Spleen (tissue), 11 donors: Measurements from ENCODE around the gene LY6G6F. TPM values are rescaled to one million over a fixed set of nuclear protein-coding genes. Genes with fewer than 3 reads are reported as not detected.
A peak's percentile ranks its signal among the peaks of the same experiment; 100 is the strongest.

ENCODE experiments used
- DNase-seq: peaks from one replicate; pipeline ENCODE4 v3.0.0-alpha.2; 2020
- H3K27ac ChIP-seq, 8 donors: fragments of 200-600 bp; sonication (generic) in 7 of 8; 1 replicate in 4 of 8; 2 replicates in 4 of 8; pipeline versions ENCODE4 v1.5.0 to v1.8.0; 2016 to 2021; ENCODE audit warnings: inconsistent platforms in 4 of 8, mild to moderate bottlenecking in 4 of 8, moderate library complexity in 1 of 8
- H3K27me3 ChIP-seq, 7 donors: fragments of 200-600 bp; sonication (generic) in 6 of 7; replicated peaks in 1 of 7; 1 replicate in 4 of 7; 2 replicates in 3 of 7; pipeline versions ENCODE4 v1.5.0 to v1.8.0; 2016 to 2021; ENCODE audit warnings: inconsistent platforms in 3 of 7, mild to moderate bottlenecking in 1 of 7
- H3K36me3 ChIP-seq, 6 donors: fragments of 200-600 bp; sonication (generic) in 5 of 6; 1 replicate in 4 of 6; 2 replicates in 2 of 6; pipeline versions ENCODE4 v1.5.0 to v1.8.0; 2016 to 2021; ENCODE audit warnings: inconsistent platforms in 2 of 6
- H3K4me1 ChIP-seq, 6 donors: fragments of 200-600 bp; sonication (generic) in 5 of 6; 1 replicate in 3 of 6; 2 replicates in 3 of 6; pipeline versions ENCODE4 v1.5.0 to v1.8.0; 2016 to 2021; ENCODE audit warnings: inconsistent platforms in 3 of 6
- H3K4me3 ChIP-seq, 8 donors: fragments of 200-600 bp; sonication (generic) in 7 of 8; 1 replicate in 4 of 8; 2 replicates in 4 of 8; pipeline versions ENCODE4 v1.5.0 to v1.8.0; 2016 to 2021; ENCODE audit warnings: inconsistent platforms in 4 of 8, mild to moderate bottlenecking in 4 of 8, moderate library complexity in 2 of 8
- H3K9me3 ChIP-seq, 8 donors: fragments of 200-600 bp; sonication (generic) in 7 of 8; 1 replicate in 4 of 8; 2 replicates in 4 of 8; pipeline versions ENCODE4 v1.5.0 to v1.8.0; 2016 to 2021; ENCODE audit warnings: inconsistent platforms in 4 of 8
- POLR2A ChIP-seq, 3 donors: fragments of 450-650 bp; IDR thresholded peaks; one replicate each; pipeline ENCODE4 v1.5.1; 2017; ENCODE audit warnings: antibody characterized with exemption in 3 of 3, mild to moderate bottlenecking in 1 of 3
- POLR2AphosphoS5 ChIP-seq, 3 donors: sonication (generic); formaldehyde crosslinking; IDR thresholded peaks; one replicate each; pipeline ENCODE4 v1.5.1; 2017; ENCODE audit warnings: antibody characterized with exemption in 3 of 3
- WGBS, 5 donors: extraction: QIAGEN DNeasy Blood & Tissue Kit in 3 of 5; methylation state at CpG; one replicate each; pipeline versions ENCODE4 v1.1.5 to v1.1.7; 2013 to 2018; 5-methylcytosine and 5-hydroxymethylcytosine counted together
- intact Hi-C: fragments of 100-400 bp; cut with DNase I; formaldehyde crosslinking; loops from one replicate; pipeline ENCODE4 v1.15.0; 2023; ENCODE audit warnings: low total_unique reads
- polyA plus RNA-seq, 3 donors: library from polyadenylated mRNA; stranded (reverse); fragments of 200-250 nt; gene quantifications; one replicate each; pipeline ENCODE4 v1.2.1, GENCODE V29; 2013
- total RNA-seq, 7 donors: library from RNA; depleted of rRNA in 3 of 7; stranded (reverse); fragments of >200 nt in 3 of 7; fragmentation: NEBNext Ultra II Directional in 4 of 7; extraction: Animal tissue kit (Norgen Biotek cat#: 25700) in 4 of 7; gene quantifications; one replicate each; pipeline versions ENCODE4 v1.1.0 to v1.2.1, GENCODE V29; 2016 to 2021
- TF ChIP-seq, protein P1 (sequence below), 11 experiments: fragments of 200-600 bp in 7 of 11; fragments of 450-650 bp in 4 of 11; sonication (generic) in 4 of 11; IDR thresholded peaks in 8 of 11; conservative IDR thresholded peaks in 3 of 11; 1 replicate in 7 of 11; 2 replicates in 4 of 11; pipeline versions ENCODE4 v1.4.0 to v1.8.0; 2016 to 2021; ENCODE audit warnings: antibody characterized with exemption in 11 of 11, inconsistent platforms in 4 of 11, mild to moderate bottlenecking in 1 of 11
- donor health status: healthy with polysubstance abuse.
- donor health status: DM: no; HTN: no; CAD: no; lungs with moderate emphysema.
- donor health status: DM: no; HTN: no; CAD: no.
- donor health status: Bipolar disorder and iron deficiency.
- donor health status: healthy.
- donor health status: DM: no; HTN: no; CAD: no.
- donor health status: DM: yes; HTN: yes; CAD: no.

Gene LY6G6F
- total and polyA plus RNA-seq, 10 donors, result 0.11 to 4.9 (median 1.7) TPM

GRCh38 chr6:31662124-31662723 is 44.4 kb upstream of the LY6G6F start:
- WGBS, 5 donors, result 83 to 93% (median 89%) methylated on average over 10 to 12 of the region's 12 CpGs
- Histone ChIP-seq H3K4me1 (peaks cover 54 to 85% (median 76%) of the 10 kb centered on the region in 6 donors), H3K9me3 (no peaks in the 10 kb centered on the region), H3K4me3 (no peak overlapping the region), H3K27me3 (no peaks in the 10 kb centered on the region), H3K27ac (peak overlapping the region in 4 of 8 donors; percentile 95 to 98 (median 96)), H3K36me3 (peaks cover 0 to 53% (median 23%) of the 10 kb centered on the region in 6 donors)
- no peak for DNase-seq
- intact Hi-C loops, result no loop called here
- no peak for TF ChIP-seq POLR2A (IDR thresholded peaks at IDR 0.05)
- TF ChIP-seq POLR2AphosphoS5 (IDR thresholded peaks at IDR 0.05), result peak in 1 of 3 donors; percentile 23

GRCh38 chr6:31663126-31663960 is 43.3 kb upstream of the LY6G6F start:
- Histone ChIP-seq H3K9me3 (no peaks in the 10 kb centered on the region), H3K4me3 (peak overlapping the region; percentile 75 to 85 (median 78)), H3K27ac (peak overlapping the region in 7 of 8 donors; percentile 96 to 99 (median 98)), H3K27me3 (no peaks in the 10 kb centered on the region), H3K36me3 (peaks cover 0 to 53% (median 30%) of the 10 kb centered on the region in 6 donors), H3K4me1 (peaks cover 46 to 85% (median 76%) of the 10 kb centered on the region in 6 donors)
- TF ChIP-seq, protein P1, sequence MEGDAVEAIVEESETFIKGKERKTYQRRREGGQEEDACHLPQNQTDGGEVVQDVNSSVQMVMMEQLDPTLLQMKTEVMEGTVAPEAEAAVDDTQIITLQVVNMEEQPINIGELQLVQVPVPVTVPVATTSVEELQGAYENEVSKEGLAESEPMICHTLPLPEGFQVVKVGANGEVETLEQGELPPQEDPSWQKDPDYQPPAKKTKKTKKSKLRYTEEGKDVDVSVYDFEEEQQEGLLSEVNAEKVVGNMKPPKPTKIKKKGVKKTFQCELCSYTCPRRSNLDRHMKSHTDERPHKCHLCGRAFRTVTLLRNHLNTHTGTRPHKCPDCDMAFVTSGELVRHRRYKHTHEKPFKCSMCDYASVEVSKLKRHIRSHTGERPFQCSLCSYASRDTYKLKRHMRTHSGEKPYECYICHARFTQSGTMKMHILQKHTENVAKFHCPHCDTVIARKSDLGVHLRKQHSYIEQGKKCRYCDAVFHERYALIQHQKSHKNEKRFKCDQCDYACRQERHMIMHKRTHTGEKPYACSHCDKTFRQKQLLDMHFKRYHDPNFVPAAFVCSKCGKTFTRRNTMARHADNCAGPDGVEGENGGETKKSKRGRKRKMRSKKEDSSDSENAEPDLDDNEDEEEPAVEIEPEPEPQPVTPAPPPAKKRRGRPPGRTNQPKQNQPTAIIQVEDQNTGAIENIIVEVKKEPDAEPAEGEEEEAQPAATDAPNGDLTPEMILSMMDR (IDR thresholded peaks at IDR 0.05 in 8 of 11, conservative IDR thresholded peaks at IDR 0.05 in 3 of 11), result no peak
- TF ChIP-seq POLR2A (IDR thresholded peaks at IDR 0.05) (no peak), POLR2AphosphoS5 (IDR thresholded peaks at IDR 0.05) (no peak)
- 64 to 78% (median 74%) methylated on average over 9 of the region's 9 CpGs for WGBS, 5 donors
- no peak for DNase-seq
- intact Hi-C loops, result no loop called here

- peaks cover 37 to 85% (median 71%) of the 10 kb centered on the region in 6 donors for H3K4me1 ChIP-seq
- intact Hi-C loops, result no loop called here
- TF ChIP-seq POLR2A (IDR thresholded peaks at IDR 0.05) (no peak), POLR2AphosphoS5 (IDR thresholded peaks at IDR 0.05) (peak in 2 of 3 donors; percentile 22 to 30)
- peaks cover 0 to 55% (median 38%) of the 10 kb centered on the region in 6 donors for H3K36me3 ChIP-seq
- H3K27me3 ChIP-seq, result no peaks in the 10 kb centered on the region
- peak overlapping the region; percentile 75 to 85 (median 78) for H3K4me3 ChIP-seq
- H3K9me3 ChIP-seq, result no peaks in the 10 kb centered on the region
- WGBS, 5 donors, result 28 to 36% (median 31%) methylated on average over 16 to 17 of the region's 17 CpGs
- H3K27ac ChIP-seq, result peak overlapping the region; percentile 96 to 99 (median 98)
- peak; percentile 82 for DNase-seq
Measured at GRCh38 chr6:31663961-31664789, 42.5 kb upstream of the LY6G6F start.

- H3K27me3 ChIP-seq, result no peaks in the 10 kb centered on the region
- peak; percentile 94 for DNase-seq
- intact Hi-C loops, result no loop called here
- H3K9me3 ChIP-seq, result no peaks in the 10 kb centered on the region
- peak within 1 kb of the TSS; percentile 75 to 85 (median 78) for H3K4me3 ChIP-seq
- H3K36me3 ChIP-seq, result peaks cover 0 to 61% (median 46%) of the 10 kb centered on the region in 6 donors
- TF ChIP-seq POLR2AphosphoS5 (IDR thresholded peaks at IDR 0.05), result peak in 2 of 3 donors; percentile 77 to 86
- peak in 1 of 3 donors; percentile 62 for TF ChIP-seq POLR2A (IDR thresholded peaks at IDR 0.05)
- TF ChIP-seq, protein P1 (IDR thresholded peaks at IDR 0.05 in 8 of 11, conservative IDR thresholded peaks at IDR 0.05 in 3 of 11), result no peak
- peak within 1 kb of the TSS; percentile 96 to 99 (median 98) for H3K27ac ChIP-seq
- 0% methylated on average over 32 to 39 of the region's 39 CpGs for WGBS, 5 donors
- H3K4me1 ChIP-seq, result peaks cover 32 to 82% (median 64%) of the 10 kb centered on the region in 6 donors
Measured at GRCh38 chr6:31664790-31665500, 41.7 kb upstream of the LY6G6F start, which contains the start of gene GPANK1. Gene GPANK1 (minus strand): TSS chr6:31664997. CDS start chr6:31664478, 519 bp downstream.
